ENCODE data around the gene TNRC6B.

DNA sequence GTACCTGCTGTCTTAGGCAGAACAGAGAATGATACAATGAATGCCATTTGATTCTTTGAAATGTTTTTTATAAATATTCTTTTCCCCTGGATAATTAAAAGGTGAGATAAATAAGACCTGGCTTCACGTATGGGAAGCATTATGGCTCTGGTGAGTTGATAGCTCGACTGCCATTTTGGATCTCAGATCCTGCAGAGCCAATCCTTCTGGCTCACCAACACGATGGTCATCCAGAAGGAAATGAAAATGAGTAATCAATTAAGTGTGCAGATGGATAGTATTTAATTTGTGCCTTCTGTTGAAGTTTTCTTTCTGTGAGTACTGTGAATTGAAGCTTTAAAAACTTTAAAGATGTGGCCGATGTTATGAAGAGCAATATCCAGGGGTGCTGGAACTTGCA, 2.7 kb downstream of the TNRC6B start:
- TF ChIP-seq, protein P1, sequence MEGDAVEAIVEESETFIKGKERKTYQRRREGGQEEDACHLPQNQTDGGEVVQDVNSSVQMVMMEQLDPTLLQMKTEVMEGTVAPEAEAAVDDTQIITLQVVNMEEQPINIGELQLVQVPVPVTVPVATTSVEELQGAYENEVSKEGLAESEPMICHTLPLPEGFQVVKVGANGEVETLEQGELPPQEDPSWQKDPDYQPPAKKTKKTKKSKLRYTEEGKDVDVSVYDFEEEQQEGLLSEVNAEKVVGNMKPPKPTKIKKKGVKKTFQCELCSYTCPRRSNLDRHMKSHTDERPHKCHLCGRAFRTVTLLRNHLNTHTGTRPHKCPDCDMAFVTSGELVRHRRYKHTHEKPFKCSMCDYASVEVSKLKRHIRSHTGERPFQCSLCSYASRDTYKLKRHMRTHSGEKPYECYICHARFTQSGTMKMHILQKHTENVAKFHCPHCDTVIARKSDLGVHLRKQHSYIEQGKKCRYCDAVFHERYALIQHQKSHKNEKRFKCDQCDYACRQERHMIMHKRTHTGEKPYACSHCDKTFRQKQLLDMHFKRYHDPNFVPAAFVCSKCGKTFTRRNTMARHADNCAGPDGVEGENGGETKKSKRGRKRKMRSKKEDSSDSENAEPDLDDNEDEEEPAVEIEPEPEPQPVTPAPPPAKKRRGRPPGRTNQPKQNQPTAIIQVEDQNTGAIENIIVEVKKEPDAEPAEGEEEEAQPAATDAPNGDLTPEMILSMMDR (IDR thresholded peaks at IDR 0.05; ENCODE audit: low read length) = no peak
- TF ChIP-seq EZH2 (IDR thresholded peaks at IDR 0.05; ENCODE audit: borderline replicate concordance, low read length) = no peak

Measured in OCI-LY1 (cell line).